Stimulated activated naive CD8-positive, alpha-beta T cell treated with anti-CD3 and anti-CD28 coated beads, Interleukin-15, amount 100 ng/mL, for 72 hours (primary cell): ENCODE measurements around the gene HS6ST1.
A peak's percentile ranks its signal among the peaks of the same experiment; 100 is the strongest.

Experiments used
- ATAC-seq: fragments of 150-1000 bp; cut with Tn5 transposase; 2 replicates; pipeline ENCODE4 v1.10.0; 2021; ENCODE audit warnings: mild to moderate bottlenecking, moderate library complexity
- DNase-seq, 2 donors: peaks; one replicate each; pipeline ENCODE4 v3.0.0; 2021 to 2022
- H3K27ac Mint-ChIP-seq, 2 donors: one replicate each; pipeline ENCODE4 v1.8.0; 2022; ENCODE audit warnings: mild to moderate bottlenecking in 2 of 2, mixed read lengths in 2 of 2, moderate library complexity in 2 of 2
- H3K27me3 Mint-ChIP-seq: one replicate; pipeline ENCODE4 v1.8.0; 2022; ENCODE audit warnings: mixed read lengths
- H3K4me1 Mint-ChIP-seq: one replicate; pipeline ENCODE4 v1.8.0; 2022; ENCODE audit warnings: mild to moderate bottlenecking, mixed read lengths
- H3K4me3 Mint-ChIP-seq, 2 donors: one replicate each; pipeline ENCODE4 v1.8.0; 2022; ENCODE audit warnings: mild to moderate bottlenecking in 2 of 2, mixed read lengths in 2 of 2, moderate library complexity in 1 of 2
- H3K9me3 Mint-ChIP-seq, 2 donors: one replicate each; pipeline ENCODE4 v1.8.0; 2022; ENCODE audit warnings: mixed read lengths in 2 of 2

Gene HS6ST1

DNA sequence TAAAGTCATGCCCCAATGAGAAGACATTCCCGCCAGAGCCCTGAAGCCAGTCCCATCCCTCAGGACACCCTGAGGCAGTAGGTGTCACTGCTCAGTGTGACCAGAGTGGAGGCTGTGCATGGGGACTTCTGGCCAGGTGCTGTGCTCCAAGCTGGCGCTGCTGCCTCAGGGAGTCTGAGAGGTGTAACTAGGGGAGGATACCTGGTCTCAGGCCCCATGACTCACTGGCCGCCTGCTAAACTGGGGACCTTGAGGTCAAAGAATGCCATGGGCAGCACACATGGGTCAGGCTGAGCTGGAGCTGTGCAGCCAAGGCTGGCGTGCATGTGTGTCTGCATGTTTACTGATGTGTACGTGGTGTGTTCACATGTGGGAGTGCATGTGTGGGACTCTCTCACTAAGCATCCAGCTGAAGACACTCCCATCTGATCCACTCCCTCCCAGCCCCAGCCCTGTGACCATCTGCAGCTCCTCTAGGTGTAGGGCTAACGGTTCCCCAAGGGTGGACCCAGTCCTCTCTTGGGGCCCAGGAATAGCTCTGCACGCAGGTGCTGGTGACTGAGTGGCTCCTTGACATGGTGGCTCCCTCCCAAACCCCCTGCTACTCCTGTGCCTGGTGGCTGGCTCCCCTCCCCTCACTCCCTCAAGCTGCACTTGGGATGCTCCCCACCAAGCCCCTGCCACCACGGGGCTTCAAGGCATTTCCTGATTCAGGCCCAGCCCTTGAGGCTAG lies 16.5 kb downstream of the HS6ST1 start:
- no peak overlapping the region for H3K4me3 Mint-ChIP-seq
- H3K4me1 Mint-ChIP-seq, result peaks cover 15% of the 10 kb centered on the region
- no peak for ATAC-seq
- peaks cover 8 to 15% of the 10 kb centered on the region in 2 donors for H3K9me3 Mint-ChIP-seq
- no peaks in the 10 kb centered on the region for H3K27me3 Mint-ChIP-seq
- no peak for DNase-seq
- peak overlapping the region in 1 of 2 donors; percentile 7 for H3K27ac Mint-ChIP-seq

DNA sequence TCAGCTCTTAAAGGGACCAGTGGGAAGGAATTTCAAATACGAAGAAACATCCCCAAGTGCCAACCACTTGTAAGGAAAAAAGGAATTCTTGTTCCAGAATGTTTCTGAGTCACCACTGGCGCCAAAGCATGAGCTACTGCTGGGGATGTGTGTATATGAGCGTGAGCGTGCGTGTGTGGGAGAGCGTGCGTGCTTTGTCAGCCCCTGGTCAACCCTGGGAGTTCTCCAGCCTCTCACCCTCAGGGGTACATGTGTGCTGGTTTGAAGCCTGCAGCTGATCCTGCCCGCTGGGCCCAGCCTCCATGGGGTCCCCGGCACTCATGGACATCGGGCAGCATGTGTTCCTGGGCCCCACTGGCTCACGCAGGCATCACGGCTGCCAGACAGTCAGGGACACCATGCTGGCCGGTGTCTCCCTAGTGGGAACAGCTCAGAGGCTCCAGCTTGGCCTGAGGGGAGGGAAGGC lies 17.1 kb downstream of the HS6ST1 start:
- H3K9me3 Mint-ChIP-seq, result peaks cover 8 to 15% of the 10 kb centered on the region in 2 donors

DNA sequence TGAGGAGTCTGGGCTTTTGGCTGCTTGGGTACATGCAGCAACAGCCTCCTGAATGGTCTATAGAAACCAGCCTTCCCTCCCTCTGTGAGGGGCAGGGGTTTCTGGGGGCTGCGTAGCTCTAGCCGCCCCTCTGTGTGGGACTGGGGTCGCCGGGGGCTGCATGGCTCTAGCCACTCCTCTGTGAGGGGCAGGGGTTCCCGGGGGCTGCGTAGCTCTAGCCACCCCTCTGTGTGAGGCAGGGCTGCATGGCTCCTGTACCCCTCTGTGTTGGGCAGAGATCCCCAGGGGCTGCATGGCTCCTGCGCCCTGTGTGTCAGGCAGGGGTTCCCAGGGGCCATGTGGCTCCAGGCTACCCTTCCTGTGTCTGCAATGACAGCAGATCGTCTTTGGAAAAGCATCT lies 17.6 kb downstream of the HS6ST1 start:
- no peak overlapping the region for H3K4me3 Mint-ChIP-seq
- peaks cover 10% of the 10 kb centered on the region for H3K4me1 Mint-ChIP-seq
- ATAC-seq (peak; percentile 37), DNase-seq (no peak)
- no peaks in the 10 kb centered on the region for H3K27me3 Mint-ChIP-seq
- peaks cover 8 to 15% of the 10 kb centered on the region in 2 donors for H3K9me3 Mint-ChIP-seq
- peak overlapping the region in 1 of 2 donors; percentile 13 for H3K27ac Mint-ChIP-seq

More for the DNA sequence above, 17.1 kb downstream of the HS6ST1 start:
- DNase-seq (no peak), ATAC-seq (no peak)
- no peak overlapping the region for H3K27ac Mint-ChIP-seq
- no peaks in the 10 kb centered on the region for H3K27me3 Mint-ChIP-seq
- no peak overlapping the region for H3K4me3 Mint-ChIP-seq
- peaks cover 15% of the 10 kb centered on the region for H3K4me1 Mint-ChIP-seq

DNA sequence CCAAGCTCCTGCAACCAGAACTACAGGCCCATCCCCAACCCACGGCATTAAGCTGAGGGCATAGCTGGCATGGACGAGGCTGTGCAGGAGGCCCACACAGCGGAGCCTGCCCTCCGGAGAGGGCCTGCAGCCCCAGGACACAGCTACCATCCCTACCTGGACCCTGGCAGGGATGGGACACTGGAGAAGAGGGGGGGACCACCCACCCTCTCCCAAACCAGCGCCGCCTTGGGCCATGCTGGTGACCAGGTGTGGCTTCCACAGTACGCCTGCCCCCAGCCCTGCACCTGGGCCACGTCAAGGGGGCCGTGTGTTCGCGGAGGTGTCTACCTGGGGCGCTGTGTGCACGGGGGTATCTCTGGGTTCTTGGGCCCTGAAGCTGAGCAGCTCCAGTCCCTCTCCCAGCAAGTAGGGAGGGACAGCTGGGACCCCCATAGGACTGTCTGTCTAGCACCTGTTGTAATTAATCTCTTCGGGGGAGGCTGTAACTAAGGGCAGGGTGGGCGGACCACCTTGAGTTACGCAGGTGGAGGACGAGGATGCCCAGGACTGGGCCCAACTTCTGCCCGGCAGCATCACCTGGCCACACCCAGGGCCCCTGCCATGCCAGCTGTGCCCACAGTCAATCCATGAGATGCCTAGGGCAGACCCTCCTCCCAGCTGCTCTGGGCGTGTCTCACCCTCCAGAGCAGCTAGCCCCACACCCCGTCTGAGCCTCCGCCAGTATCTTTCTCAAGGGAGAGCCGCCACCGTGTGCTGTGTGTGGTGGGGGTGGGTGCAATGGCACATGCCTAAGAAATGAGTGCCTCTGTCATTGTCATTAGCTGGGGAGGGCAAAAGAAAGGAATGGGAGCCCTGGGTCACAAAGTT lies 18.3 kb downstream of the HS6ST1 start:
- Mint-ChIP-seq H3K27ac (peak overlapping the region in 1 of 2 donors; percentile 13), H3K4me1 (peaks cover 6% of the 10 kb centered on the region), H3K4me3 (no peak overlapping the region), H3K9me3 (peaks cover 8 to 15% of the 10 kb centered on the region in 2 donors), H3K27me3 (no peaks in the 10 kb centered on the region)
- peak; percentile 22 for ATAC-seq
- DNase-seq, result no peak

DNA sequence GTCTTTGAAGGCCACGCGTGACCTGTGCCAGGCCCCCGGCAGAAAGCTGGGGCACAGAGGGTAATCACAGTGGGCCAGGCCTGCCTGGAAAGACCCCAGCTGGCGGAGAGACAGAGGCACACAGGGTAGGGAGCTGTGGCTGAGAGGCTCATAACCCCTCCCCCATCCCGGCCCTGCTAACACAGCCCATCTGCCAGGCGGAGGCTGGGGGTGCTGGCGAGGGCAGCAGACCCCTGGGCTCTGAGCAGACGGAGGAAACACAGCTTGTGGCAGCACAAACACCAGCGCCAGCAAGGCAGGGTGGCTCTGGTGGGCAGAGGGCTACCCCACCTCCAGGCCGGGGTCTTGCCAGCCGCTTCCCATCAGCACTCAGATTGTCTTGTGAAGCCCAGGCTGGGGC lies 19.0 kb downstream of the HS6ST1 start:
- Mint-ChIP-seq H3K4me3 (no peak overlapping the region), H3K27ac (no peak overlapping the region), H3K27me3 (no peaks in the 10 kb centered on the region), H3K9me3 (peaks cover 8 to 15% of the 10 kb centered on the region in 2 donors), H3K4me1 (peaks cover 13% of the 10 kb centered on the region)
- no peak for DNase-seq
- no peak for ATAC-seq

DNA sequence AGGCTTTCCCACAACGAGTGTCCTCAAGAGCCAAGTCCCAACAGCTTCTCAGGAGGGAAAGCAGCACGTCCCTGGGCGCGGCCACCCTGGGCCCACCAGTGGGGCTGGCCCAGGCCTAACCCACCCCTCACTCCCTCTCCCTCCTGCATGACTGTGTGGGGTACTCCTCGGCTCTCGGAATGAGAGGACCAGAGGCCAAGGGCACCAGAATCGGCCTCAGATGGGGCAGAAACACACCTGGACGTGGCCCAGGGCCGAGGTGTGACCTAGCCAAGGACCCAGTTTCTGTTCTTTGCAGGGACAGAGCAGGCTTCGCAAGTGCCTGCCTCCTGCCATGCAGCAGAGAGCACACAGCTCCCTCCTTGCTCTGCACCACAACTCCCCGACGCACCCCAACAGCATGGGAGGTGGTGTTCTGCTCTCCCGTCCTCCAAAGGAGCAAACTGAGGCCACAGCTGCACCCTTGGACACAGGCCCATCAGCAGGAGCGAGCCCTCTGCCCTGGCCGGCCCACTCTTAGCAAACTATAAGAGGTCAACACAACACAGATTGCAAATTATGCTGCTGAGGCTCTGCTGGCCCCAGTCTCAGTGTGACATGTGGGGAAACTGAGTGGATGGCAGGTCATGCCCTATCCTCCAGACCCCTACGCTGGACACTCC lies 19.7 kb downstream of the HS6ST1 start:
- Mint-ChIP-seq H3K27ac (no peak overlapping the region), H3K27me3 (no peaks in the 10 kb centered on the region), H3K9me3 (peaks cover 8 to 15% of the 10 kb centered on the region in 2 donors), H3K4me3 (no peak overlapping the region), H3K4me1 (peaks cover 19% of the 10 kb centered on the region)
- no peak for DNase-seq
- ATAC-seq, result no peak

DNA sequence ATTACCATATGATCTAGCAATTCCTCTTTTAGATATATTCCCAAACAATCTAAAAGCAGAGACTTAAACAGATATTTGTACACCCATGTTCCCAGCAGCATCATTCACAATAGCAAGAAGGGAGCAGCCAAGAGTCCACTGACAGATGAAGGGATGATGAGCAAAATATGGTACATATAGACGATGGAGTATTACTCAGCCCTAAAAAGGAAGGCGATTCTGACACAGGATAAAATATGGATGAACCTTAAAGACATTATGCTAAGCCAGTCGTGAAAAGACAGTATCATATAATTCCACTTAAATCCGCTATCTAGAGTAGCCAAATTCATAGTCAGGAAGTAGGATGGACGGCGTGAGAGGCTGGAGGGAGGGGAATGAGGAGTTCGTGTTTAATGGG lies 20.4 kb downstream of the HS6ST1 start:
- Mint-ChIP-seq H3K27ac (no peak overlapping the region), H3K27me3 (no peaks in the 10 kb centered on the region), H3K4me1 (peaks cover 19% of the 10 kb centered on the region), H3K9me3 (peaks cover 8 to 15% of the 10 kb centered on the region in 2 donors), H3K4me3 (no peak overlapping the region)
- ATAC-seq (no peak), DNase-seq (no peak)

DNA sequence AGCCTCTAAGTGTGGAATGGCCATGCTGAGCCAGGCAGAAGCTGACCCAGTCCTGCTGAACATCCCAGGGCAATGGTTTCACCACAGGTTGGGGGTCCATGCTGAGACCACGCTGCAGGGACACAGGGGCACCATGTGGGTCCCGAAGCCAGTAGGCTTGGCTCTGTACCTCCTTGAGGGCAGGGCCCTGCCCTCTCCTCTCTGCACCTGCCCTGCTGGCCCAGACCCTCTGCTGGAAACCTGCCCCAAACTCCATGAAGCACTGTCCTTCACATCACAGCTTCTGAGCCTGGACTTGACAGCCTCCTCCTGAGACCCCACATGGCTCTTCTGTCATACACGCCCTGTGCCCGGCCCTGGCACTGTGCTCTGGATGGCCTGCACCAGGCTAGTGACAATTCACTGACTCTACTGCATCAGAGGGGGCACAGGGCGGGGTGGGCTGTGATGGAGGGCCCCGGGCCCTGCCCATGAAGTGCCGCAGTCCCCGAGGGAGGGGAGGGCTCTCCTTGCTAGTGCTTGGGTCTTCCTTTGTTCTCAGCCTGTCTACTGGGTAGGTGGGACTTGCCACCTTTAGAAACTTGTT lies 24.7 kb downstream of the HS6ST1 start:
- Mint-ChIP-seq H3K27ac (peak overlapping the region; percentile 41 to 83), H3K4me3 (no peak overlapping the region)
- peak; percentile 34 for ATAC-seq

DNA sequence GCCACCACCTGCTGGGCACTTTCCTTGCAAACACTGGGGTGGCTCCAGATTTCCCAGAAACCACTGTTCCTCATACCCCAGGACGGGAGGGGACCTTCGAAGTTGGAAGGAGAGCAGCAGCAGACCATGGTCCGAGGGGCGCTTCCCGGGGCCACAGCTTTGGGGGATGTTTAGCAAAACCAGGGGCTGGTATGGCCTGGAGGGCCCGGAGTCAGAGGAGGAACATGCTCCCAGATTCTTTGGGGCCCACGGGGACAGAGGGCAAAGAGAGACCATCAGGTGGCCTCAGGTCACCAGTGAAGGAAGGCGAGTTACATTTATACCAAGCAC lies 25.3 kb downstream of the HS6ST1 start:
- ATAC-seq (no peak), DNase-seq (no peak)
- H3K27me3 Mint-ChIP-seq, result no peaks in the 10 kb centered on the region
- peaks cover 5 to 6% of the 10 kb centered on the region in 2 donors for H3K9me3 Mint-ChIP-seq
- H3K4me1 Mint-ChIP-seq, result peaks cover 24% of the 10 kb centered on the region
- H3K4me3 Mint-ChIP-seq, result no peak overlapping the region
- H3K27ac Mint-ChIP-seq, result no peak overlapping the region

More for the DNA sequence above, 24.7 kb downstream of the HS6ST1 start:
- Mint-ChIP-seq H3K9me3 (peaks cover 8 to 10% of the 10 kb centered on the region in 2 donors), H3K4me1 (peaks cover 19% of the 10 kb centered on the region), H3K27me3 (no peaks in the 10 kb centered on the region)
- DNase-seq, result no peak

DNA sequence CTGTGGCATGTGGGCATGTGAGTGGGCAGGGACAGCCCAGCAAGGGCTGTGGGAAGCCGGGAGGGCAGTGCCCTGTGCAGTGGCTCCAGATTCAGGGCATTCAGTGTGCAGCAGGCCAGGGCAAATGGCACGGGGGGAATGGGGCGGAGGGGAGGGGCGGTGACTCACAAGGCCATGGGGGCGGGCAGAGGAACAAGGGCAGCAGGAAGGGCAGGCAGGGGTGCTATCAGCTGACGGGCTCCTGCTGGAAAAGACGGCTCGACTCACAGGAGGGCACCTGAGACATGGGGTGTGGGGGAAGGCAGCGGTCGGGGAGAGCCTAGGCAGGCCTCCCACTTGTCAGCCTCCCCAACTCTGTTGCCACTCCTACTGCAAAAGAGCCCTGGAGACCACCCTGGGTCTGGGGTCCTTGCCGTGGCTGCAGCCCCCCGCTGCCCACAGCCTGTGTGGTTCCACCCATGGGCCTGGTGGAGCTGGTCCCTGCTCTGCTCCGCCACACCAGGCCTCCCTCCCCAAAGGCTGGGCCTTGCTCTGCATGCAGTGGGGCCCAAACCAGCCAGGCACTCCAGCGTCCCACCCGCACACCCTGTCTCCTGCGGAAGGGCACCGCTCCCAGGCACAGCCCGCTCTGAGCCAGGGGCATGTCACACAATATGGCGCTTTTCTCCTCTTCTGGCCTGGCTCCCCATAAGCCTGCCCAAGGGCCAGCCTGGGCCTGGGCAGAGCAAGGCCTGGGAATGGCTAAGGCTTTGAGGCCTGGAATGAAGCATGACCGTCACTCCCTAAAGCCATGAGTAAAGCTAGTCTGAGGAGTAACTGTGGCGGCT lies 25.9 kb downstream of the HS6ST1 start:
- H3K27ac Mint-ChIP-seq, result no peak overlapping the region
- ATAC-seq (peak; percentile 47), DNase-seq (no peak)
- no peak overlapping the region for H3K4me3 Mint-ChIP-seq
- no peaks in the 10 kb centered on the region for H3K27me3 Mint-ChIP-seq
- peaks cover 24% of the 10 kb centered on the region for H3K4me1 Mint-ChIP-seq
- peaks cover 0 to under 1% of the 10 kb centered on the region in 2 donors for H3K9me3 Mint-ChIP-seq

DNA sequence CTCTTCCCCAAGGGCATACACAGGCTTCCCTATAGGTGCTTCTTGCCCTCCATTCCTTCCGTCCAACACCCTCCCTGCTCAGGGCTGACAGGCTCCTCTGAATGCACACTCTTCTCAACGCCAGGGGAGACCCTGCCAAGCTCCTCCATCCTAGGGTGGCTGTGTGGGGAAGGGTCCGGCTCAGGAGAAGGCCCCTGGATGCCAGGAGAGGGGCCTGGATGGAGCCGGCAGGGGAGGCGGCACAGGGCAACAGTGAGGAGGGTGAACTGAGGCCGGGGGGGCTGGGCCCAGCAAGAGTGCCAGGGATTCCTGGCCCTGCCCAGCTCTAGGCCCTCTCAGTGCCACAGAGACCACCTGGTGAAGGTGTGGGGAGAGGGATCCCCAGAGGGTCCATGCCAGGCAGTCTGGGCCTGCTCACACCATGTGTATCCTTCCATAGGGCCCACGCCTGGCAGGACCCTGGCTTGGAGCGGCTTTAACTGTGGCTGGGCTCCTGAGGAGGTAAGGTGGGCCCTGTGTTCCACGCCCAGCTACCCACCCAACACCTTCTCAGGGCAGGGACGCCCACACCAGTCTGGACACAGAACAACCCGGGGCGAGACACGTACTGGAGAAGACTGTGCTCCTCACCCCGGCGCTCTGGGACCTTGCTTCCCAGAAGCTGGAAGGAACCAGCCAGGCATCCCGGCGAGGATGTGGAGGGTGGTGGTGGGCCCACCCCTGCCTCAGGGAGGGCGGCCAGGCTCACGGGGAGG lies 26.6 kb downstream of the HS6ST1 start:
- H3K27ac Mint-ChIP-seq, result peak overlapping the region in 1 of 2 donors; percentile 60
- H3K9me3 Mint-ChIP-seq, result no peaks in the 10 kb centered on the region
- peak; percentile 11 for ATAC-seq
- H3K4me3 Mint-ChIP-seq, result no peak overlapping the region
- peaks cover 24% of the 10 kb centered on the region for H3K4me1 Mint-ChIP-seq
- no peaks in the 10 kb centered on the region for H3K27me3 Mint-ChIP-seq
- DNase-seq, result no peak

DNA sequence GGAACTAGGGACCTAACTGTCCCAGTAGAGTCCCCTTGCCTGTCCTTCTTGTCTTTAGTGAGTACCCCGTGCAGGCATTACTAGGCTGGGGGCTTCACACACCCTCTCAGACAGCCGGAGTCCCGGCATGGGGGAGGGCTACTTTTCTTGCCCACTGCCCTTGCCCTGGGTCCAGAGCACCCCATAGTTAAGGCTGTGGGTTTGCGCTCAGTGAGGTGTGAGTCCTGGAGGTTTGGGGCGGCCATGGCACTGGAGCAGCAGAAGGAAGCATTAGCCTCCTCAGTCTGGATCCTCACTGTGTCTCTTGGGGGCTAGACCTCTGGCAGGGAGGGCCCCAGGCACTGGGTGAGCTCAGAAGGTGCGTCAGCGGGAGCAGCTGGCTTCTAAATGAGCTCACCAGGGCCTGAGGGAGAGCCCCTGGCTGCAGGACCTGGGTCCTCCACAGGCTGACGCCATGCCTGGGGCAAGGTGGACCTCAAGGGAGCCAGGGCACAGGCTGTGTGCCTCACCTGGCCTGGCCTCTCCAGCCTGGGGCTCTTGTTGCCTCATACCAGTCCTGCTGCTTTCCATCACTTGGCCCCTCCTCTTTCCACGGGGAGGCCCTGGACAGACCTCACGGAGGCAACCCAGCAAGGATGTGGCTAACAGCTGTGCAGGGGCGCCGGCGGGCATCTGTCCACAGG lies 27.4 kb downstream of the HS6ST1 start:
- Mint-ChIP-seq H3K9me3 (no peaks in the 10 kb centered on the region), H3K4me1 (peaks cover 24% of the 10 kb centered on the region), H3K4me3 (no peak overlapping the region), H3K27ac (no peak overlapping the region), H3K27me3 (no peaks in the 10 kb centered on the region)
- peak; percentile 6 for ATAC-seq
- no peak for DNase-seq

DNA sequence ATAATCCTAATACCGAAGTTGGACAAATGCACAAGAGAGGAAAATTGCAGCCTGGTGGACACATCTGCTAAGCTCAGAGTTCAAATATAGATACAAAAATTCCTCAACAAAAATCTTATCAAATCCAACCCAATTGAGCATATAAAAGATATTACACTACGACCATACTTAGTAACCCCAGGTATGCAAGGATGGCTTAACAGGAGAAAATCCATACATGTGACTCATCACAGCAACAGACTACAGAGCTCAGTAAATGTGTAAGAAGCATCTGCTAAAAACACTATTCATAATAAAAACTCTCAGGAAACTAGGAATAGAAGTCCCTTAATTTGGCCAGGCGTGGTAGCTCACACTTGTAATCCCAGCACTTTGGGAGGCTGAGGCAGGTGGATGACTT lies 28.3 kb downstream of the HS6ST1 start:
- no peak for ATAC-seq
- Mint-ChIP-seq H3K27ac (no peak overlapping the region), H3K27me3 (no peaks in the 10 kb centered on the region)

DNA sequence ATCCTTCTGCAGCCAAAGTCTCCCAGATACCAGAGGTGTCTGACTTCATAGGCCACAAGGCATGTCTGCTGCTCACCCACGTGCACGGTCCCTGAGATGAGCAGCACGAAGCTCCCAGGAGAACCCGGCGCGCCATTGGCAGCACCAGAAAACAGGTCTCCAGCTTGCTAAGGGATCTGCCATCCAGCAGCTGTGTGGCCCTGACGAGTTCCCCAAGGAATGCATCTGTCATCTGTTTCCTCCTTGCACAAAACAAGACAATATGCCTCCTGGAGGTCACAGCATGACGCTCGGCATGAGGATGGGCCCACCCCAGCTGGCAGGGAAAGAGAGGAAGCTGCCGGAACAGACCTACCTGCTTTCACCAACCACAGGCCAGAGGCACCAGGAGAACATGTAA lies 29.2 kb downstream of the HS6ST1 start:
- no peak for ATAC-seq
- no peak overlapping the region for H3K27ac Mint-ChIP-seq
- peaks cover 16% of the 10 kb centered on the region for H3K4me1 Mint-ChIP-seq
- DNase-seq, result no peak
- no peaks in the 10 kb centered on the region for H3K9me3 Mint-ChIP-seq
- no peak overlapping the region for H3K4me3 Mint-ChIP-seq
- H3K27me3 Mint-ChIP-seq, result no peaks in the 10 kb centered on the region

More for the DNA sequence above, 28.3 kb downstream of the HS6ST1 start:
- no peaks in the 10 kb centered on the region for H3K9me3 Mint-ChIP-seq
- no peak overlapping the region for H3K4me3 Mint-ChIP-seq
- H3K4me1 Mint-ChIP-seq, result peaks cover 23% of the 10 kb centered on the region
- DNase-seq, result no peak
